ENCODE results near the gene ANKRD22.

ANKRD22 gene

GRCh38 chr10:88805924-88806323 lies 45.7 kb downstream of the ANKRD22 start:
- H3K36me3 ChIP-seq (ENCODE audit: control insufficient read depth, insufficient read depth, low read length) = no peaks in the 10 kb centered on the region
- DNase-seq (ENCODE audit: extremely low read depth, insufficient read length) = no peak
- H3K4me3 ChIP-seq (replicated peaks; ENCODE audit: low read depth, low read length) = no peak overlapping the region
- H3K27me3 ChIP-seq (replicated peaks; ENCODE audit: control insufficient read depth, insufficient read depth, low read length) = no peaks in the 10 kb centered on the region
- no peak for TF ChIP-seq CTCF (IDR thresholded peaks at IDR 0.05; ENCODE audit: insufficient read depth, low read length, poor library complexity, severe bottlenecking)

- Histone ChIP-seq H3K4me3 (replicated peaks; ENCODE audit: low read depth, low read length) (no peak overlapping the region), H3K36me3 (ENCODE audit: control insufficient read depth, insufficient read depth, low read length) (no peaks in the 10 kb centered on the region), H3K27me3 (replicated peaks; ENCODE audit: control insufficient read depth, insufficient read depth, low read length) (no peaks in the 10 kb centered on the region)
- TF ChIP-seq CTCF (IDR thresholded peaks at IDR 0.05; ENCODE audit: insufficient read depth, low read length, poor library complexity, severe bottlenecking) = no peak
- no peak for DNase-seq (ENCODE audit: extremely low read depth, insufficient read length)
Measured at GRCh38 chr10:88805361-88805760, 46.3 kb downstream of the ANKRD22 start.

- no peak for TF ChIP-seq CTCF (IDR thresholded peaks at IDR 0.05; ENCODE audit: insufficient read depth, low read length, poor library complexity, severe bottlenecking)
- Histone ChIP-seq H3K27me3 (replicated peaks; ENCODE audit: control insufficient read depth, insufficient read depth, low read length) (no peaks in the 10 kb centered on the region), H3K4me3 (replicated peaks; ENCODE audit: low read depth, low read length) (no peak overlapping the region), H3K36me3 (ENCODE audit: control insufficient read depth, insufficient read depth, low read length) (no peaks in the 10 kb centered on the region)
- no peak for DNase-seq (ENCODE audit: extremely low read depth, insufficient read length)
Measured at GRCh38 chr10:88804083-88804812, 47.4 kb downstream of the ANKRD22 start.

- no peaks in the 10 kb centered on the region for H3K36me3 ChIP-seq (ENCODE audit: control insufficient read depth, insufficient read depth, low read length)
- no peaks in the 10 kb centered on the region for H3K27me3 ChIP-seq (replicated peaks; ENCODE audit: control insufficient read depth, insufficient read depth, low read length)
- no peak for TF ChIP-seq CTCF (IDR thresholded peaks at IDR 0.05; ENCODE audit: insufficient read depth, low read length, poor library complexity, severe bottlenecking)
- no peak for DNase-seq (ENCODE audit: extremely low read depth, insufficient read length)
- H3K4me3 ChIP-seq (replicated peaks; ENCODE audit: low read depth, low read length) = no peak overlapping the region
Measured at GRCh38 chr10:88803641-88804040, 48.0 kb downstream of the ANKRD22 start.

GRCh38 chr10:88802523-88803285 lies 48.9 kb downstream of the ANKRD22 start, which contains the start of gene LIPM:
TSS of gene LIPM (plus strand) at chr10:88802730. CDS start at chr10:88802897, 167 bp downstream.
- Histone ChIP-seq H3K27me3 (replicated peaks; ENCODE audit: control insufficient read depth, insufficient read depth, low read length) (no peaks in the 10 kb centered on the region), H3K36me3 (ENCODE audit: control insufficient read depth, insufficient read depth, low read length) (no peaks in the 10 kb centered on the region), H3K4me3 (replicated peaks; ENCODE audit: low read depth, low read length) (no peak within 1 kb of the TSS)
- no peak for DNase-seq (ENCODE audit: extremely low read depth, insufficient read length)
- no peak for TF ChIP-seq CTCF (IDR thresholded peaks at IDR 0.05; ENCODE audit: insufficient read depth, low read length, poor library complexity, severe bottlenecking)

All from GM06990 (cell line).